LNCaP clone FGC (cell line): ENCODE measurements around the gene CKS1B.

Experiments used
- DNase-seq: peaks from one replicate; pipeline ENCODE4 v3.0.0-alpha.2; 2011; ENCODE audit warnings: low read depth
- H3K4me3 ChIP-seq: 2 replicates; pipeline ENCODE4 v1.5.1; 2011; ENCODE audit warnings: mild to moderate bottlenecking, low read depth, low read length, control low read depth
- CTCF ChIP-seq: IDR thresholded peaks from 2 replicates; pipeline ENCODE4 v1.5.1; 2012; ENCODE audit warnings: mild to moderate bottlenecking; ENCODE audit not compliant: control insufficient read depth, insufficient read depth; ENCODE audit errors: extremely low read depth

Gene CKS1B

DNA sequence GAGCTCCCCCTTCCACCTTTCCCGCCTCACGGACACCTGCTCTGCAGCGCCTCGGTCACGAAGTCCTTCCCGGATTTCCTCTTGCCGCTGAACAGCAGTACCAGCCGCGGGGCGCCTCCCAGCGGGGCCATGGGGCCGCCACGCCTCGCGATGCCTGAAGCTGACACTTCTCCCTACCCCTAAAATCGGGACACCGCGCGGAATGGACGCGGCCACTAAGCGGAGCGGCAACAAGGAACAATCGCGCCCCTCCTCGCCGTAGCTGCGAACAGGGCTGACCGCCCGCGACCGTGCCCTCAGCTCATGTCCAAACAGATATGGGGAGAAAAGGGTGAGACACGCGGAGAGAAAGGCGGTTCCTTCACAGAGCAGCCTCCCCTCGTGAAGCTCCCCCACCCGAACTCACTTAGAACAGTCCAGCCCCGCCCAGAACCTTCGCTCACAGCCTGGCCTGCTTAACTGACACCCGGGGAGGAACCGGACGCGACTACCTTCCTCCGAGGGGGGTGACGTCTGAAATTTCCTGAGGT lies 37.9 kb upstream of the CKS1B start, which contains the start of gene PMVK:
Gene PMVK, minus strand, starts transcription at position 165 of the 530 bp plus-strand sequence. Its CDS starts 34 bp downstream, at position 131.
- DNase-seq = peak; percentile 93
- peak; percentile 66 for TF ChIP-seq CTCF
- H3K4me3 ChIP-seq = peak within 1 kb of the TSS; percentile 62

GRCh38 chr1:154937085-154937987 lies 37.1 kb upstream of the CKS1B start:
- DNase-seq = peak; percentile 92
- peak; percentile 27; the same call in 1 of the 2 replicates for TF ChIP-seq CTCF
- peak overlapping the region; percentile 62 for H3K4me3 ChIP-seq

- peak overlapping the region; percentile 62 for H3K4me3 ChIP-seq
- no peak for TF ChIP-seq CTCF
- no peak for DNase-seq
Observed at GRCh38 chr1:154937988-154938386, 36.5 kb upstream of the CKS1B start.

GRCh38 chr1:154938604-154939399 lies 35.7 kb upstream of the CKS1B start:
- TF ChIP-seq CTCF = no peak
- no peak for DNase-seq
- no peak overlapping the region for H3K4me3 ChIP-seq

DNA sequence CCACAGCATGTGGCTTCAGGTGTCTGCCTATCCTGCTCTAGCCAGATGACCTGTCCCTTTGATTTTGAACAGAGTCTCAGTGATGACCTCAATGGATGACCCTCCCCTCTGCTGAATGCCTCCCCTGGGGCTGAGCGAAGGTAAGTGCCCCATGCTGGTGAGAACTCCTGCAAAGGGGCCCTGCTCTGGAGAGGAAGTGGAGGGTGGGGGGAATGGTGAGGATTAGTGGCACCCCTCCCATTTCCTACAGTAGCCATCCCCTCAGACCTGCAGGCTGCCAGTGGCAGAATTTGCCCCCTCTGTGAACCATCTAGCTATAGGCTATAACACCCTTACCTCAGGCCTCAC lies 34.3 kb upstream of the CKS1B start:
- TF ChIP-seq CTCF = no peak
- DNase-seq = no peak
- no peak overlapping the region for H3K4me3 ChIP-seq

GRCh38 chr1:154940651-154941194 lies 33.8 kb upstream of the CKS1B start:
- no peak overlapping the region for H3K4me3 ChIP-seq
- no peak for DNase-seq
- no peak for TF ChIP-seq CTCF
